BLaER1 treated with 17β-estradiol and CSF1 and Interleukin-3, amounts not matched to agents 10 nM and 100 nM (cell line): ENCODE results near the gene TRH.

ENCODE experiments used
- H3K27ac ChIP-seq, 11 experiments: shearing (Covaris generic); formaldehyde crosslinking; 2 replicates each; pipeline ENCODE4 v1.8.1; 2022
- H3K27me3 ChIP-seq, 11 experiments: shearing (Covaris generic); formaldehyde crosslinking; 2 replicates each; pipeline ENCODE4 v1.8.1; 2022
- H3K36me3 ChIP-seq, 11 experiments: shearing (Covaris generic); formaldehyde crosslinking; 2 replicates each; pipeline ENCODE4 v1.8.1; 2022
- H3K4me1 ChIP-seq, 10 experiments: shearing (Covaris generic); formaldehyde crosslinking; 2 replicates each; pipeline ENCODE4 v1.8.1; 2022
- H3K4me2 ChIP-seq, 11 experiments: shearing (Covaris generic); formaldehyde crosslinking; 2 replicates each; pipeline ENCODE4 v1.8.1; 2022
- H3K4me3 ChIP-seq, 10 experiments: shearing (Covaris generic); formaldehyde crosslinking; 2 replicates each; pipeline ENCODE4 v1.8.1; 2022
- H3K9ac ChIP-seq, 11 experiments: shearing (Covaris generic); formaldehyde crosslinking; 2 replicates each; pipeline ENCODE4 v1.8.1; 2022
- H3K9me3 ChIP-seq, 11 experiments: shearing (Covaris generic); formaldehyde crosslinking; replicated peaks in 1 of 11; 2 replicates each; pipeline ENCODE4 v1.8.1; 2022
- H4K20me1 ChIP-seq, 11 experiments: shearing (Covaris generic); formaldehyde crosslinking; 2 replicates each; pipeline ENCODE4 v1.8.1; 2022
- Cebpa-rat ChIP-seq, 11 experiments: shearing (Covaris generic); IDR thresholded peaks; 2 replicates each; pipeline ENCODE4 v1.8.1; 2022

Gene TRH

GRCh38 chr3:129972301-129972700 is 2.2 kb upstream of the TRH start:
- Histone ChIP-seq H3K4me1 (peaks cover 14 to 23% (median 17%) of the 10 kb centered on the region in 10 experiments; a peak in 19 of 20 replicates), H3K4me2 (no peak overlapping the region), H3K36me3 (no peaks in the 10 kb centered on the region), H3K27ac (no peak overlapping the region), H3K9me3 (no peaks in the 10 kb centered on the region), H3K9ac (no peak overlapping the region), H3K4me3 (no peak overlapping the region), H3K27me3 (peaks cover 42 to 51% (median 48%) of the 10 kb centered on the region in 11 experiments), H4K20me1 (peaks cover 0 to 14% (median 0%) of the 10 kb centered on the region in 11 experiments; a peak in 8 of 22 replicates)
- no peak for TF ChIP-seq Cebpa-rat (IDR thresholded peaks at IDR 0.05)

- Histone ChIP-seq H3K4me1 (peaks cover 14 to 20% (median 17%) of the 10 kb centered on the region in 10 experiments; a peak in 19 of 20 replicates), H3K27ac (no peak overlapping the region), H3K36me3 (no peaks in the 10 kb centered on the region), H3K4me2 (peak overlapping the region; percentile 88 to 98 (median 94)), H3K27me3 (peaks cover 42 to 58% (median 53%) of the 10 kb centered on the region in 11 experiments), H3K4me3 (peak overlapping the region; percentile 48 to 71 (median 60)), H4K20me1 (peaks cover 0 to 14% (median 0%) of the 10 kb centered on the region in 11 experiments; a peak in 8 of 22 replicates), H3K9me3 (no peaks in the 10 kb centered on the region), H3K9ac (peak overlapping the region in 10 of 11 experiments; percentile 14 to 67 (median 61); a peak in 19 of 22 replicates)
- no peak for TF ChIP-seq Cebpa-rat (IDR thresholded peaks at IDR 0.05)
Measured at GRCh38 chr3:129973853-129974563, 512 bp upstream of the TRH start.

GRCh38 chr3:129974833-129975704 is 549 bp downstream of the TRH start:
- Histone ChIP-seq H3K27ac (no peak overlapping the region), H3K27me3 (peaks cover 42 to 58% (median 53%) of the 10 kb centered on the region in 11 experiments), H4K20me1 (peaks cover 0 to 14% (median 0%) of the 10 kb centered on the region in 11 experiments; a peak in 8 of 22 replicates), H3K36me3 (no peaks in the 10 kb centered on the region), H3K9ac (peak overlapping the region in 10 of 11 experiments; percentile 14 to 67 (median 61); a peak in 17 of 22 replicates), H3K9me3 (no peaks in the 10 kb centered on the region), H3K4me3 (peak overlapping the region; percentile 48 to 71 (median 60)), H3K4me1 (peaks cover 14 to 20% (median 17%) of the 10 kb centered on the region in 10 experiments; a peak in 19 of 20 replicates), H3K4me2 (peak overlapping the region; percentile 88 to 98 (median 94))
- TF ChIP-seq Cebpa-rat (IDR thresholded peaks at IDR 0.05): no peak

GRCh38 chr3:129975705-129976048 is 1.2 kb downstream of the TRH start:
- no peak overlapping the region for H3K27ac ChIP-seq
- no peak overlapping the region for H3K4me3 ChIP-seq
- no peak for TF ChIP-seq Cebpa-rat (IDR thresholded peaks at IDR 0.05)

GRCh38 chr3:129976286-129976685 is 1.8 kb downstream of the TRH start:
- Histone ChIP-seq H3K9ac (no peak overlapping the region), H3K4me3 (no peak overlapping the region), H3K9me3 (no peaks in the 10 kb centered on the region), H3K27me3 (peaks cover 42 to 58% (median 53%) of the 10 kb centered on the region in 11 experiments), H3K36me3 (no peaks in the 10 kb centered on the region), H3K4me2 (no peak overlapping the region), H3K4me1 (peaks cover 14 to 20% (median 17%) of the 10 kb centered on the region in 10 experiments; a peak in 19 of 20 replicates), H4K20me1 (peaks cover 0 to 14% (median 0%) of the 10 kb centered on the region in 11 experiments; a peak in 8 of 22 replicates), H3K27ac (no peak overlapping the region)
- no peak for TF ChIP-seq Cebpa-rat (IDR thresholded peaks at IDR 0.05)

More at GRCh38 chr3:129975705-129976048, 1.2 kb downstream of the TRH start:
- Histone ChIP-seq H4K20me1 (peaks cover 0 to 14% (median 0%) of the 10 kb centered on the region in 11 experiments; a peak in 8 of 22 replicates), H3K4me2 (peak overlapping the region in 10 of 11 experiments; percentile 88 to 98 (median 94); a peak in 13 of 22 replicates), H3K4me1 (peaks cover 14 to 20% (median 17%) of the 10 kb centered on the region in 10 experiments; a peak in 19 of 20 replicates), H3K9ac (no peak overlapping the region), H3K27me3 (peaks cover 42 to 58% (median 53%) of the 10 kb centered on the region in 11 experiments), H3K36me3 (no peaks in the 10 kb centered on the region), H3K9me3 (no peaks in the 10 kb centered on the region)

GRCh38 chr3:129978123-129978522 is 3.6 kb downstream of the TRH start:
- no peaks in the 10 kb centered on the region for H3K36me3 ChIP-seq
- no peak for TF ChIP-seq Cebpa-rat (IDR thresholded peaks at IDR 0.05)
- no peak overlapping the region for H3K4me2 ChIP-seq
- H3K4me3 ChIP-seq: no peak overlapping the region
- H3K27me3 ChIP-seq: peaks cover 39 to 52% (median 45%) of the 10 kb centered on the region in 11 experiments
- H4K20me1 ChIP-seq: peaks cover 0 to 14% (median 0%) of the 10 kb centered on the region in 11 experiments; a peak in 8 of 22 replicates
- H3K4me1 ChIP-seq: peaks cover 14 to 20% (median 17%) of the 10 kb centered on the region in 10 experiments; a peak in 19 of 20 replicates
- no peak overlapping the region for H3K9ac ChIP-seq
- H3K9me3 ChIP-seq: no peaks in the 10 kb centered on the region
- no peak overlapping the region for H3K27ac ChIP-seq

GRCh38 chr3:129979905-129980304 is 5.4 kb downstream of the TRH start:
- no peaks in the 10 kb centered on the region for H3K36me3 ChIP-seq
- H4K20me1 ChIP-seq: peaks cover 0 to 11% (median 0%) of the 10 kb centered on the region in 11 experiments; a peak in 7 of 22 replicates
- no peaks in the 10 kb centered on the region for H3K9me3 ChIP-seq
- TF ChIP-seq Cebpa-rat (IDR thresholded peaks at IDR 0.05): no peak
- peaks cover 7 to 9% (median 8%) of the 10 kb centered on the region in 10 experiments; a peak in 18 of 20 replicates for H3K4me1 ChIP-seq
- peaks cover 21 to 34% (median 27%) of the 10 kb centered on the region in 11 experiments for H3K27me3 ChIP-seq
- H3K4me3 ChIP-seq: no peak overlapping the region
- H3K4me2 ChIP-seq: no peak overlapping the region
- no peak overlapping the region for H3K27ac ChIP-seq
- H3K9ac ChIP-seq: no peak overlapping the region

- no peak overlapping the region for H3K27ac ChIP-seq
- H3K4me3 ChIP-seq: no peak overlapping the region
- no peaks in the 10 kb centered on the region; a peak in 2 of 22 replicates for H4K20me1 ChIP-seq
- no peak overlapping the region for H3K9ac ChIP-seq
- no peaks in the 10 kb centered on the region for H3K27me3 ChIP-seq
- H3K36me3 ChIP-seq: no peaks in the 10 kb centered on the region
- H3K4me2 ChIP-seq: no peak overlapping the region
- no peaks in the 10 kb centered on the region for H3K4me1 ChIP-seq
- no peaks in the 10 kb centered on the region for H3K9me3 ChIP-seq
- no peak for TF ChIP-seq Cebpa-rat (IDR thresholded peaks at IDR 0.05)
Measured at GRCh38 chr3:129983561-129983960, 9.0 kb downstream of the TRH start.

GRCh38 chr3:129984125-129984524 is 9.6 kb downstream of the TRH start:
- no peak for TF ChIP-seq Cebpa-rat (IDR thresholded peaks at IDR 0.05)
- H3K27ac ChIP-seq: no peak overlapping the region
- H3K9ac ChIP-seq: no peak overlapping the region
- H3K36me3 ChIP-seq: no peaks in the 10 kb centered on the region
- H3K4me3 ChIP-seq: no peak overlapping the region
- no peaks in the 10 kb centered on the region for H3K4me1 ChIP-seq
- no peak overlapping the region for H3K4me2 ChIP-seq
- no peaks in the 10 kb centered on the region; a peak in 2 of 22 replicates for H4K20me1 ChIP-seq
- H3K9me3 ChIP-seq: no peaks in the 10 kb centered on the region
- no peaks in the 10 kb centered on the region for H3K27me3 ChIP-seq
